Mucosa of descending colon (tissue), 3 donors: ENCODE data around the gene VPS8. TPM values are rescaled to one million over a fixed set of nuclear protein-coding genes. Genes with fewer than 3 reads are reported as not detected.
A peak's percentile ranks its signal among the peaks of the same experiment; 100 is the strongest.

Experiments used
- ATAC-seq: fragments of 200-7000 bp; cut with Tn5 transposase; one replicate; pipeline ENCODE4 v1.9.1; 2020; ENCODE audit warnings: mild to moderate bottlenecking, moderate library complexity
- DNase-seq, 3 donors: peaks; one replicate each; pipeline ENCODE4 v3.0.0-alpha.2; 2020
- H3K36me3 ChIP-seq: fragments of 200-600 bp; one replicate; pipeline ENCODE4 v1.8.0; 2021; ENCODE audit warnings: low read depth, mild to moderate bottlenecking
- H3K4me1 ChIP-seq: fragments of 200-600 bp; one replicate; pipeline ENCODE4 v1.8.0; 2021; ENCODE audit warnings: low read depth, mild to moderate bottlenecking
- H3K4me3 ChIP-seq: fragments of 200-600 bp; one replicate; pipeline ENCODE4 v1.8.0; 2021; ENCODE audit warnings: mild to moderate bottlenecking
- H3K9me3 ChIP-seq: fragments of 200-600 bp; one replicate; pipeline ENCODE4 v1.8.0; 2021; ENCODE audit warnings: mild to moderate bottlenecking
- intact Hi-C, 2 donors: fragments of 100-400 bp; cut with DNase I in 1 of 2; cut with micrococcal nuclease in 1 of 2; formaldehyde crosslinking; loops; one replicate each; pipeline versions ENCODE4 v1.11.0 to v1.11.1; 2022; cut with DNase I, micrococcal nuclease
- total RNA-seq, 3 donors: library from RNA; stranded (reverse); fragmentation: NEBNext Ultra II Directional in 2 of 3; extraction: Animal tissue kit (Norgen Biotek cat#: 25700) in 2 of 3; gene quantifications; one replicate each; pipeline versions ENCODE4 v1.2.1 to v1.2.4, GENCODE V29; 2021 to 2023
- TF ChIP-seq, protein P1 (sequence below): fragments of 200-600 bp; IDR thresholded peaks from one replicate; pipeline ENCODE4 v1.8.0; 2022; ENCODE audit warnings: antibody characterized with exemption, mild to moderate bottlenecking
- donor health status: DM: no; HTN: no; CAD: no; lungs with moderate emphysema.
- donor health status: DM: no; HTN: no; CAD: no.
- donor health status: DM: no; HTN: yes; CAD: no.

Gene VPS8
- total RNA-seq, 3 donors from 2014 or later: 57.6 to 92.6 (median 74.7) TPM

DNA sequence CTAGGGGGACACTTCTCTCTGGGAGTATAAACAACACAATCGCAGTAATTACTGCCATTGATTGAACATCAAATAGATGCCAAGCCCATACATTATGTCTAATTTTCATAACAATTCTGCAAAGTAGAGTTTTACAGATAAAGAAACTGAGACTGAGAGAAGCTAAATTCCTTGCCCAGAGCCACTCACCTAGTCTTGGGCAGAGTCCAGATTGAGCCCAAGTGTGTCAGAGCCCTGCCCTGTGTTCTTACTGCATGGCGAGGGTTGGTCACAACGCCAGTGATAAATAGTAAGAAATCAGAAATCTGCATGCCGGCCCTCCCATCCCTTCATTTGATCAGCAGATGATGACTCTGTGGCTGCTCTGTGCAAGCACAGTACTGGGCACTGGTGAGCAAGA lies 234.6 kb downstream of the VPS8 start:
- Histone ChIP-seq H3K4me3 (no peak overlapping the region), H3K4me1 (no peaks in the 10 kb centered on the region), H3K9me3 (no peaks in the 10 kb centered on the region), H3K36me3 (no peaks in the 10 kb centered on the region)
- DNase-seq (peak in 1 of 3 donors; percentile 51), ATAC-seq (peak; percentile 76)
- TF ChIP-seq, protein P1, sequence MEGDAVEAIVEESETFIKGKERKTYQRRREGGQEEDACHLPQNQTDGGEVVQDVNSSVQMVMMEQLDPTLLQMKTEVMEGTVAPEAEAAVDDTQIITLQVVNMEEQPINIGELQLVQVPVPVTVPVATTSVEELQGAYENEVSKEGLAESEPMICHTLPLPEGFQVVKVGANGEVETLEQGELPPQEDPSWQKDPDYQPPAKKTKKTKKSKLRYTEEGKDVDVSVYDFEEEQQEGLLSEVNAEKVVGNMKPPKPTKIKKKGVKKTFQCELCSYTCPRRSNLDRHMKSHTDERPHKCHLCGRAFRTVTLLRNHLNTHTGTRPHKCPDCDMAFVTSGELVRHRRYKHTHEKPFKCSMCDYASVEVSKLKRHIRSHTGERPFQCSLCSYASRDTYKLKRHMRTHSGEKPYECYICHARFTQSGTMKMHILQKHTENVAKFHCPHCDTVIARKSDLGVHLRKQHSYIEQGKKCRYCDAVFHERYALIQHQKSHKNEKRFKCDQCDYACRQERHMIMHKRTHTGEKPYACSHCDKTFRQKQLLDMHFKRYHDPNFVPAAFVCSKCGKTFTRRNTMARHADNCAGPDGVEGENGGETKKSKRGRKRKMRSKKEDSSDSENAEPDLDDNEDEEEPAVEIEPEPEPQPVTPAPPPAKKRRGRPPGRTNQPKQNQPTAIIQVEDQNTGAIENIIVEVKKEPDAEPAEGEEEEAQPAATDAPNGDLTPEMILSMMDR: no peak
- intact Hi-C loops: no loop called here

- Histone ChIP-seq H3K36me3 (no peaks in the 10 kb centered on the region), H3K4me1 (no peaks in the 10 kb centered on the region), H3K4me3 (no peak overlapping the region), H3K9me3 (no peaks in the 10 kb centered on the region)
- no peak for DNase-seq
- intact Hi-C loops: no loop called here
- TF ChIP-seq, protein P1: no peak
- no peak for ATAC-seq
Observed at GRCh38 chr3:185049710-185050109, 237.7 kb downstream of the VPS8 start.

- no peaks in the 10 kb centered on the region for H3K4me1 ChIP-seq
- DNase-seq (no peak), ATAC-seq (no peak)
- H3K4me3 ChIP-seq: no peak overlapping the region
- intact Hi-C loops: no loop called here
- TF ChIP-seq, protein P1: no peak
- H3K9me3 ChIP-seq: peaks cover 6% of the 10 kb centered on the region
- H3K36me3 ChIP-seq: no peaks in the 10 kb centered on the region
Observed at GRCh38 chr3:185051801-185052200, 239.8 kb downstream of the VPS8 start.

DNA sequence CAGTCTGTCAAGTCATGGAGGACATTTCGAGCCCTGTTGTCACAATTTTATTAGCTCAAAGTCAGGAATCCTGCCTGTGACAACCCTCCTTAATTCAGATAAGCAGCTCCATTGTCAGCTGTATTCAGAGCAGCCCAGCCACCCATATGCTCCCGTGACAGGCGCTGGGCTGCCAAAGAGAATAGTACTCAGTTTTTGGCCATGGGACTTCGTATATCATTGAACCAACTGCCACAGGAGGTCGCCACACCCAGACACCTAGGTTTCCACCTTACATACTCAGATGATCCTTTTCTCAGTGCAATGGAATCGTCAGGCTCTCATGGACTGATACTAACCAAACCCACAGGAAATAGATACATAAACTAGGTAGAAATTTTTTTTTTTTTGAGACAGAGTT lies 240.7 kb downstream of the VPS8 start:
- peaks cover 9% of the 10 kb centered on the region for H3K9me3 ChIP-seq
- no peaks in the 10 kb centered on the region for H3K4me1 ChIP-seq
- DNase-seq (no peak), ATAC-seq (no peak)
- no peaks in the 10 kb centered on the region for H3K36me3 ChIP-seq
- TF ChIP-seq, protein P1: no peak
- H3K4me3 ChIP-seq: no peak overlapping the region
- intact Hi-C loops: no loop called here

- H3K36me3 ChIP-seq: no peaks in the 10 kb centered on the region
- DNase-seq (no peak), ATAC-seq (no peak)
- intact Hi-C loops: no loop called here
- no peak overlapping the region for H3K4me3 ChIP-seq
- H3K9me3 ChIP-seq: peaks cover 16% of the 10 kb centered on the region
- TF ChIP-seq, protein P1: no peak
- H3K4me1 ChIP-seq: no peaks in the 10 kb centered on the region
Observed at GRCh38 chr3:185056908-185057307, 244.9 kb downstream of the VPS8 start.

GRCh38 chr3:185057829-185058228 lies 245.9 kb downstream of the VPS8 start:
- DNase-seq: no peak
- H3K4me3 ChIP-seq: no peak overlapping the region

More at GRCh38 chr3:185057829-185058228, 245.9 kb downstream of the VPS8 start:
- ATAC-seq: no peak
- TF ChIP-seq, protein P1: no peak
- Histone ChIP-seq H3K36me3 (no peaks in the 10 kb centered on the region), H3K4me1 (no peaks in the 10 kb centered on the region), H3K9me3 (peaks cover 16% of the 10 kb centered on the region)
- intact Hi-C loops: no loop called here
